ENCODE measurements around the gene ZNF716.
"Not testable (repeated sequence)": the region's sequence is repeated elsewhere in the genome, so short reads cannot be mapped to it uniquely, and the experiment has no call there.

ZNF716 gene

DNA sequence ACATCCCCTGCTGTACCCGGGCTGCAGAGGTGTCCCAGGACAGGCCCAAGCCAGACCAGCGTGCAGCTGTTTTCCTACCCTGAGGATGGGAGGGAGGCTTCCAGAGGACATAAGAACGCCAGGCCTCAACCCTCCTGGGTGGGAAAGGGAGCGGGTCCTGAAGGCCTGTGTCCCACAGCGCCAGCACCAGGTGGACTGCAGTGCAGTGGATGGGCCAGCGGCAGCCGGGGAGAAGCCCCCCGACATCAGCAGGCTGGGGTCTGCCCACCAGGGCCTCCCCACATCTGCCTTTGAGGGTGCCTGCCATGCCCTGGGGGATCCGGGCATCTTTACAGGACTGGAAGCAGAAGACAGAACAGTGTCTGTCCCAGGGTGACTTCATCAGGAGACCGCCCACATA lies 22.8 kb upstream of the ZNF716 start:
- DNase-seq, result no peak

DNA sequence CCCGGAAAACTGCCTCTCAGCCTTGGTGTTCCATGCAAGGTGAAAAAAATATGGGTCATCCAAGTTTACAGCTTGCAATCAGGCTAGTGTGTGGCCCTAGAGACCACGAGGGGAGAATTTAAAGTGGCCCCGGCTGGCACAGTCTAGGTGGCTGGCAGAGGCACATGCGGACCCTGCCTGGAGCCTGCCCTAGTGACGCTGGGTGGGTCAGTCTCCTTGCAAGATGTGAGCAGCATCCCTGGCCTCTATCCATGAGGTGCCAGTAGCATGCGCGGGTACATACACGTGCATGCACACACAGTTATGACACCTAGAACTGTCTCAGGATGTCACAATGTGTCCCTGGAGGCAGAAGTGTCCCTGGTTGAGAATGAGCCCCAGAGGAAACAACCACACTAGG lies 22.4 kb upstream of the ZNF716 start:
- no peak for DNase-seq

DNA sequence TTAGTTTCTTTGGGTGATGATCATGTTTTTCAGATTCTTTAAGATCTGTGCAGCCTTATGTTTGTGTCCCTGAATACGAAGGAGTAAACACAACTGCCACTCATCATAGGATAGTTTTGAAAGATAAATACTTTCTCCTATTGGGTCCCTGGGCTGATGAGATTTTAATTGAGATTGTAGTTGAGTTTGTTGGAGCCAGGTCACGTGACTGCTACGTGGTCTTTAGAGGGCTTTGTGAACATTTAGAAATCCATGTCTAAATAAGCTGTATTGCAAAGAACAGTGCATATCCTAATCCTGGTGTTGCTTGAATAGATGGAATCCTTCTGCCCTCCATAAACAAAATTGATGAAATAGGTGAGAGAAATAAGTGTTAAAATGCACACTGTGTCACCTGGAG lies 17.4 kb upstream of the ZNF716 start:
- no peak for DNase-seq

DNA sequence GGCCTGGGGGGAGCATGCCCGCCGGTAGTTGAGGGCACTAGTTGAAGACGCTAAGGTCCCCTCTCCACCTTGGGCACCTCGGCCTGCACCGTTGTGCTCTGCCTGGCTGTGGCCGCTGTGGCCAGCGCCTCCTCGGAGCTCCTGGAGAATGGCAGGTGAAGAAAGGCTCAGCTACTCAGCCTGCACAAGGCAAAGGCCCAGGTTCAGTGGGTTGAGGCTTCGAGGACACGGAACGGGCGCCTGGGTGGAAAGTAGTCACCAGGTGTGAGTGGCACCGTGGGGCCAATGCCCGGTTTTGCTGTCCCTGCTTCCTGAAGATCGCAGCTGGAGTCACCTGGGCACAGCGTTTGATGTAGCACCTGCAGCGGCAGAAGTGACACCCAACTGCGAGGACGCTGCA lies 12.4 kb upstream of the ZNF716 start:
- no peak for DNase-seq

DNA sequence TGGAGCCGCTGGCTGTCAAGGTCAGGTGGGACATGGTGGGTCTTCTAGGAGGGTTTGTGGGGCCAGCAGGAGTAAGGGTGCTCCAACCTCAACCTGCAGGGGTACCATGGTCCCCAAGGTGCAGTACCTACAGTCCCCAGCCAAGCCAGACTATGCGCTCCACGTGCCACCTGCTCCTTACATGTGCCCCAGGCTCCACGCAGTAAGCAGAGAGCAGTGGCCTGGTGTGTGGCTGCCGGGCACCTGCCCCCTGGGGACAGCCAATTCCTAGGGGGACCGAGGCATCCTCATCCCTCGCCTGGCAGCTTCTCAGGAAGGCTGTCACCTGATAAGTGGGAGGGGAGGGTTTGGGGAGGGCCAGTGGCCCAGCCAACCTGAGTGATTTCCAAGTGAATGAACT lies 11.7 kb upstream of the ZNF716 start:
- no peak for DNase-seq

DNA sequence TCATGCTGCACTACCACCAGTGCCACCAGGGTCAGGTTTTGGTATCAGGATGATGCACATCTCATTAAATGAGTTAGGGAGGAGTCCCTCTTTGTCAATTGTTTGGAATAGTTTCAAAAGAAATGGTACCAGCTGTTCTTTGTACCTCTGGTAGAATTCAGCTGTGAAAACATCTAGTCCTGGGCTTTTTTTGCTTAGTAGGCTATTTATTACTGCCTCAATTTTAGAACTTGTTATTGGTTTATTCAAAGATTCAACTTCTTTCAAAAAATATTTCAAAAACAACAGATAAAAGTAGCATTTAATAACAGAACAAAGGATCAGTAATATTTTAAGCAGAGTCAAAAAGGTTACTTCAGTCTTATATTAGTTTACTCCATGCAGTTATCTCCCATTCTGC lies 6.4 kb upstream of the ZNF716 start:
- no peak for DNase-seq

DNA sequence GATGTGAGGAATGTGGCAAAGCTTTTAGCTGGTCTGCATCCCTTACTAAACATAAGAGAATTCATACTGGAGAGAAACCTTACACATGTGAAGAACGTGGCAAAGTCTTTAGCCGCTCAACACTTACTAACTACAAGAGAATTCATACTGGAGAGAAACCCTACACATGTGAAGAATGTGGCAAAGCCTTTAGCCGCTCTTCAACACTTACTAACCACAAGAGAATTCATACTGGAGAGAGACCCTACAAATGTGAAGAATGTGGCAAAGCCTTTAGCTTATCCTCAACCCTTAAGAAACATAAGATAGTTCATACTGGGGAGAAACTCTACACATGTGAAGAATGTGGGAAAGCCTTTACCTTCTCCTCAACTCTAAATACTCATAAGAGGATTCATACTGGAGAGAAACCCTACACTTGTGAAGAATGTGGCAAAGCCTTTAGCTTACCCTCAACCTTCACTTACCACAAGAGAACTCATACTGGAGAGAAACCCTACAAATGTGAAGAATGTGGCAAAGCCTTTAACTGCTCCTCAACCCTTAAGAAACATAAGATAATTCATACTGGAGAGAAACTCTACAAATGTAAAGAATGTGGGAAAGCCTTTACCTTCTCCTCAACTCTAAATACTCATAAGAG lies 19.3 kb downstream of the ZNF716 start:
- DNase-seq, result not testable (repeated sequence)

DNA sequence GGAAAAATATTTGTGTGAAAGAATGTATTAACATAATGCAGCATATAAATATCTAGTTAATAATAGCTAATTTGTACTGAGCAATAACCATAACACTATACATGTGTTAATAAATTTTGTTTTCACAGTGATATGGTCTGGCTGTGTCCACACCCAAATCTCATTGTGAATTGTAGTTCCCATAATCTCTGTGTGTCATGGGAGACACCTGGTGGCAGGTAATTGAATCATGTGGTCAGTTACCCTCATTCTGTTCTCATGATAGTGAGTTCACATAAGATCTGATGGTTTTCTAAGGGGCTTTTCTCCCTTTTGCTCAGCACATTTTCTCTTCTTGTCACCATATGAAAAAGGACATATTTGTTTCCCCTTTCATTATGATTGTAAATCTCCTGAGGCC lies 30.3 kb downstream of the ZNF716 start:
- not testable (repeated sequence) for DNase-seq

DNA sequence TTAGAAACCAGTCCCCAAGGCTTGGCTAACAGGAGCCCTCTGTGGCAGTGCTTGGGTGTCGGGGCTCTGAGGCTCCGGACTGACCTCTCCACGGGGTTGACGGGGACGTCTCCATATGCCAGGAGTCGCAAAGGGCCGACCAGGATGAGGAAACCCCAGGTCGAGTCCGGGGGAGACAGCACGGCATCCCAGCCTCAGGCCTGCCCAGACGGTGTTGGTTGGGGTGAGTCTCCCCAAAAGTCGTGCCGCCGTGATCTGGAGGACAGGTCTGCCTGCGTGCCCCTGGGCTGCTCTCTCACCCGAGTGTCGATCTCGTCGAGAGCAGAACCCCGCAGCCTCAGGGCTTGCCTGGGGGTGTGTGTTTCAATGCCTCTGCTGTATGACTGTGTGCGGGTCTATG lies 35.0 kb downstream of the ZNF716 start:
- not testable (repeated sequence) for DNase-seq

DNA sequence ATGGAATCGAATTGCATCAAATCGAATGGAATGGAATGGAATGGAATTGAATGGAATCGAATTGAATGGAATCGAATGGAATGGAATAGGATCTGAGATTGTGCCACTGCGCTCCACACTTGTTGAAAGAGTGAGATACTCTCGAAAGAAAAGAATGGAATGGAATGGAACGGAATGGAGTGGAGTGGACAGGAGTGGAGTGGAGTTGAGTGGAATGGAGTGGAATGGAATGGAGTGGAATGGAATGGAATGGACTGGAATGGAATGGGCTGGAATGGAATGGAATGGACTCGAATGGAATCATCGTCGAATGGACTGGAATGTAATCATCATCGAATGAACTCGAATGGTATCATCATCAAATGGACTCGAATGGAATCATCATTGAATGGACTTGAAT lies 38.0 kb downstream of the ZNF716 start:
- DNase-seq, result no peak

DNA sequence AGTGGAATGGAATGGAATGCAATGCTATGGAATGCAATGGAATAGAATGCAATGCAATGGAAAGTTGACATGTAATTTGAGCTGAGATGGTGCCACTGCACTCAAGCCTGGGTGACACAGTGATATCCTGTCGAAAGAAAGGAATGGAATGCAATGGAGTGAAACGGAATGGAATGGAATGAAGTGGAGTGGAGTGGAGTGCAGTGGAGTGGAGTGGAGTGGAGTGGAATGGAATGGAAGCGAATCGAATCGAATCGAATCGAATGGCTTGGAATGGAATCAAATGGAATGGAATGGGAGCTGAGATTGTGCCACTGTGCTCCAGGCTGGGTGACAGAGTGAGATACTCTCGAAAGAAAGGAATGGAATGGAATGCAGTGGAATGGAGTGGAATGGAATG lies 45.1 kb downstream of the ZNF716 start:
- not testable (repeated sequence) for DNase-seq

DNA sequence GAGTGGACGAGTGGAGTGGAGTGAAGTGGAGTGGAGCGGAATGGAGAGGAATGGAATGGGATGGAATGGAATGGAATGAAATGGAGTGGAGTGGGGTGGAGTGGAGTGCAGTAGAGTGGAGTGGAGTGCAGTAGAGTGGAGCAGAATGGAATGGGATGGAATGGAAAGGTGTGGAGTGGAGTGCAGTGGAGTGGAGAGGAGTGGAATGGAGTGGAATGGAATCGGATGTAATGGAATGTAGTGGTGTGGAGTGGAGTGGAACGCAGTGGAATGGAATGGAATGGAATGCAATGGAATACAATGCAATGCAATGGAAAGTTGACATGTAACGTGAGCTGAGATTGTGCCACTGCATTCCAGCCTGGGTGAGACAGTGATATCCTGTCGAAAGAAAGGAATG lies 46.4 kb downstream of the ZNF716 start:
- DNase-seq, result no peak

DNA sequence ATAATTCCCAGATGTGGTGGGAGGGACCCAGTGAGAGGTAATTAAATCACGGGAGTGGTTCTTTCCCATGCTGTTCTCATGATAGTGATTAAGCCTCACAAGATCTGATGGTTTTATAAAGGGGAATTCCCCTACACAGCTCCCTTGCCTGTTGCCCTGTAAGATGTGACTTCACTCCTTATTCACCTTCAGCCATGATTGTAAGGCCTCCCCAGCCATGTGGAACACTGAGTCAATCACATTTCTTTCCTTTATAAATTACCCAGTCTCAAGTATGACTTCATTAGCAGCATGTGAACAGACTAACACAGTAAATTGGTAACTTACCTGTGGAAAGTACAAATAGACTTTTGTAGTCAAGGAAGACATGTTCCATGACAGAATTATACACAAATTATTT lies 55.2 kb downstream of the ZNF716 start:
- DNase-seq, result no peak
